OCI-LY7 (cell line): ENCODE data around the gene COL4A1. TPM values are rescaled to one million over a fixed set of nuclear protein-coding genes. Genes with fewer than 3 reads are reported as not detected.

Experiments
- BruUV-seq: library from RNA; stranded (reverse); fragments of 400-500 nt; replicated peaks from 2 replicates; lab custom pipeline; 2021; lab: Mats Ljungman, UMichigan
- CTCF ChIA-PET: fragments of 300-600 bp; sonication (Branson Sonifier 250); formaldehyde crosslinking; loops from one replicate; lab custom pipeline; 2022; ENCODE audit warnings: antibody characterized with exemption; ENCODE audit not compliant: unreplicated experiment; lab: Charles Lee
- POLR2A ChIA-PET: fragments of 300-600 bp; sonication (Branson Sonifier 250); formaldehyde crosslinking; loops from one replicate; lab custom pipeline; 2022; ENCODE audit warnings: antibody characterized with exemption; lab: Charles Lee
- DNase-seq: peaks from one replicate; pipeline ENCODE4 v3.0.0-alpha.2; 2015; ENCODE audit warnings: low spot score
- H2AFZ ChIP-seq: fragments of 200-600 bp; sonication (generic), shearing (Covaris generic); 2 replicates; pipeline ENCODE4 v1.6.1; 2014; ENCODE audit warnings: mild to moderate bottlenecking, antibody characterized with exemption, low read length, moderate library complexity
- H3K27ac ChIP-seq: fragments of 200-600 bp; sonication (generic); 2 replicates; pipeline ENCODE4 v1.5.1; 2014; ENCODE audit warnings: mixed run types, low read depth, mild to moderate bottlenecking, moderate library complexity, low read length, inconsistent platforms; ENCODE audit not compliant: poor library complexity, severe bottlenecking
- H3K36me3 ChIP-seq: fragments of 200-600 bp; sonication (generic); 2 replicates; pipeline ENCODE4 v1.6.1; 2014; ENCODE audit warnings: mild to moderate bottlenecking, antibody characterized with exemption, low read length, moderate library complexity, mixed read lengths; ENCODE audit not compliant: insufficient read depth
- H3K4me1 ChIP-seq: fragments of 200-600 bp; sonication (generic); 2 replicates; pipeline ENCODE4 v1.5.1; 2014; ENCODE audit warnings: mild to moderate bottlenecking, low read length; ENCODE audit not compliant: insufficient read depth, poor library complexity, severe bottlenecking
- H3K4me2 ChIP-seq: fragments of 200-600 bp; sonication (generic); 2 replicates; pipeline ENCODE4 v1.6.1; 2014; ENCODE audit warnings: mild to moderate bottlenecking, low read length
- H3K4me3 ChIP-seq: fragments of 200-600 bp; sonication (generic); 2 replicates; pipeline ENCODE4 v1.5.1; 2014; ENCODE audit warnings: mild to moderate bottlenecking, low read depth, low read length; ENCODE audit not compliant: poor library complexity, severe bottlenecking
- H3K79me2 ChIP-seq: fragments of 200-600 bp; sonication (generic); 2 replicates; pipeline ENCODE4 v1.6.1; 2016; ENCODE audit warnings: low read depth, mild to moderate bottlenecking, low read length, moderate library complexity, mixed read lengths; ENCODE audit not compliant: insufficient read depth
- H3K9me2 ChIP-seq: fragments of 200-600 bp; sonication (generic); 2 replicates; pipeline ENCODE4 v1.6.1; 2016; ENCODE audit warnings: mild to moderate bottlenecking, low read length, mixed read lengths; ENCODE audit not compliant: insufficient read depth
- H3K9me3 ChIP-seq: fragments of 200-600 bp; sonication (generic); 2 replicates; pipeline ENCODE4 v1.6.1; 2014; ENCODE audit warnings: mild to moderate bottlenecking, mixed run types, low read length, mixed read lengths
- H4K20me1 ChIP-seq: fragments of 200-600 bp; sonication (generic); 2 replicates; pipeline ENCODE4 v1.6.1; 2014; ENCODE audit warnings: mild to moderate bottlenecking, antibody characterized with exemption, low read length, moderate library complexity, mixed read lengths; ENCODE audit not compliant: insufficient read depth
- EZH2phosphoT487 ChIP-seq: fragments of 200-600 bp; sonication (generic); IDR thresholded peaks from 2 replicates; pipeline ENCODE4 v1.6.1; 2018; ENCODE audit warnings: low read depth, borderline replicate concordance, mild to moderate bottlenecking, mixed run types, antibody characterized with exemption, low read length, moderate library complexity, mixed read lengths
- intact Hi-C: fragments of 100-400 bp; cut with micrococcal nuclease; formaldehyde crosslinking; loops from one replicate; pipeline ENCODE4 v1.10.0; 2022; ENCODE audit not compliant: unreplicated experiment
- total RNA-seq, 2 experiments: library from RNA; depleted of rRNA in 1 of 2; stranded (reverse); fragments of >200 nt in 1 of 2; shearing (Covaris generic) in 1 of 2; gene quantifications; 2 replicates each; pipeline ENCODE4 v1.2.3, GENCODE V29; 2014 to 2022
- TF ChIP-seq, protein P1 (sequence below): fragments of 200-600 bp; sonication (generic); conservative IDR thresholded peaks from 2 replicates; pipeline ENCODE4 v1.5.1; 2014; ENCODE audit warnings: mild to moderate bottlenecking, antibody characterized with exemption, low read length, moderate library complexity, mixed read lengths

Gene COL4A1
- total RNA-seq, 2 experiments from 2014 or later = 0.06 TPM; not detected in 1

DNA sequence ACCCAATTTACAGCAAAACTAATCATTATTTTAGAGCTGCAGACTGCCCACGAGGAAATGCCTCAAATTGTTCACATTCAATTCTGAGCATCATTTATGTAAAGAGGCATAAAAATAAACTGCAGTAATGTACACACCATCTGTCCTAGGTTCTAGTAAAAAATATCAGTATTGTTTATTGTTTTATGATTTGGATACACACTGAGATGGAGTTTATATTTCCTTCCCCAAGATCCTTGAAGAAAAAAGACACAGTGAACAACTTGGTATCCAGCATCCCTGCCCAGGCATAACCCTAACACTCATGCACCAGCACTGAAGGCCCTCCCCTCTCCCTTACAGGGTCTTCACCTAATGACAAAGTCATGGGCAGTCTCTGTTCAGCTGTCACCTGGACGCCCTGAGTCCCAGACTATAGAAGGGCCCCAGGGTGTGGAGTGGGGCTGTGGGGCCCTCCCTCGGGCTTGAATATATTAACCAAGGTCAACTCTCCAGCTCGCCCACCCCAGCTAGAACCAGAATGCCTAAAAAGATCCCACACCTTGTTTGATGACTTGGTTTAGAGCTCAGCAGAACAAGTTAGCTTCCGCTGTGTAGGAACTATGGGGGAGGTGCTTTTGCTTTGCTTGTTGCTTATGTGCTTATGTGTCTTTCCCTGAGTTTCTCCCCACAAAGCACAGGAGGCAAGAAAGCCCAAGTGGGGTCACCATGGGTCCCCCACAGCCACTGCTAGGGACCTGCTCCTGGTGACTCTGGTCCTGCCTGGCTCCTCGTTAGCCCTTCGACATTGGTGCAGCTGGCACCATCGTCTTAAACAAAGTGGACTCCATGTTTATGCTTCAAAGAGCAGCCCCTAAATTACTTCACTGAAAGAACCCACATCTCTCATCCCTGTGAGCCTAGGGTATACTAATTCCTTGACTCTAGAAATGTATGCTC, 111.1 kb downstream of the COL4A1 start:
- CTCF ChIA-PET = no interaction called here
- no peak overlapping the region for H2AFZ ChIP-seq
- H3K9me2 ChIP-seq = no peaks in the 10 kb centered on the region
- intact Hi-C loops = no loop called here
- H3K4me3 ChIP-seq = no peak overlapping the region
- H3K4me2 ChIP-seq = no peak overlapping the region
- no peaks in the 10 kb centered on the region for H3K36me3 ChIP-seq
- H3K4me1 ChIP-seq = no peaks in the 10 kb centered on the region
- no peak overlapping the region for H3K27ac ChIP-seq
- no TSS peak for BruUV-seq
- H3K79me2 ChIP-seq = no peaks in the 10 kb centered on the region
- POLR2A ChIA-PET = interaction anchor here (0.6 kb wide), 1 partner anchor 356 kb away, joined by 3 read pairs; no protein-coding TSS in a partner anchor
- H3K9me3 ChIP-seq = no peaks in the 10 kb centered on the region
- no peak for DNase-seq
- H4K20me1 ChIP-seq = no peaks in the 10 kb centered on the region
- no peak for TF ChIP-seq EZH2phosphoT487
- TF ChIP-seq, protein P1, sequence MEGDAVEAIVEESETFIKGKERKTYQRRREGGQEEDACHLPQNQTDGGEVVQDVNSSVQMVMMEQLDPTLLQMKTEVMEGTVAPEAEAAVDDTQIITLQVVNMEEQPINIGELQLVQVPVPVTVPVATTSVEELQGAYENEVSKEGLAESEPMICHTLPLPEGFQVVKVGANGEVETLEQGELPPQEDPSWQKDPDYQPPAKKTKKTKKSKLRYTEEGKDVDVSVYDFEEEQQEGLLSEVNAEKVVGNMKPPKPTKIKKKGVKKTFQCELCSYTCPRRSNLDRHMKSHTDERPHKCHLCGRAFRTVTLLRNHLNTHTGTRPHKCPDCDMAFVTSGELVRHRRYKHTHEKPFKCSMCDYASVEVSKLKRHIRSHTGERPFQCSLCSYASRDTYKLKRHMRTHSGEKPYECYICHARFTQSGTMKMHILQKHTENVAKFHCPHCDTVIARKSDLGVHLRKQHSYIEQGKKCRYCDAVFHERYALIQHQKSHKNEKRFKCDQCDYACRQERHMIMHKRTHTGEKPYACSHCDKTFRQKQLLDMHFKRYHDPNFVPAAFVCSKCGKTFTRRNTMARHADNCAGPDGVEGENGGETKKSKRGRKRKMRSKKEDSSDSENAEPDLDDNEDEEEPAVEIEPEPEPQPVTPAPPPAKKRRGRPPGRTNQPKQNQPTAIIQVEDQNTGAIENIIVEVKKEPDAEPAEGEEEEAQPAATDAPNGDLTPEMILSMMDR = no peak

DNA sequence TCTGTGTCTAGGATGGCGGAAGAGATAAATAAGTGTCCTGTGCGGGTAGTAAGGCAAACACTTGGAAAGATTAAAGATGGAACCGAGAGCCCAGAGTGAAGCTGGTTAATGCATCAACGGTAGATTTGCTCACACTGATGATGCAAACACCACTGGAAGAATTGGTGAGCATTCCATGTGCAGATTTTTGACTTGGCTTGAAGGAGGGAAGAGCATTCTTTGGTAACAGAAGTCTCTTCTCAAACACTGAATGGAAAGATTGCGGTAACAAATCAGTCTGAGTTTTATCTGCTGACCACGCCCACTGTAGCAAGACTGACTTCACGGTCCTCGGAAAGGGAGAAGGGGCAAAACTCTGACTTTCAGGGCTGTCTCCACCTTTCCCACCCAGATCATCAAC, 112.5 kb downstream of the COL4A1 start:
- H3K4me3 ChIP-seq = no peak overlapping the region
- no peaks in the 10 kb centered on the region for H3K9me2 ChIP-seq
- ChIA-PET CTCF (no interaction called here), POLR2A (no interaction called here)
- intact Hi-C loops = no loop called here
- TF ChIP-seq EZH2phosphoT487 = no peak
- TF ChIP-seq, protein P1 = no peak
- H3K36me3 ChIP-seq = no peaks in the 10 kb centered on the region
- H3K4me2 ChIP-seq = no peak overlapping the region
- H3K27ac ChIP-seq = no peak overlapping the region
- no peak overlapping the region for H2AFZ ChIP-seq
- H3K9me3 ChIP-seq = no peaks in the 10 kb centered on the region
- H3K4me1 ChIP-seq = no peaks in the 10 kb centered on the region
- BruUV-seq = no TSS peak
- H4K20me1 ChIP-seq = no peaks in the 10 kb centered on the region
- no peaks in the 10 kb centered on the region for H3K79me2 ChIP-seq
- DNase-seq = no peak

DNA sequence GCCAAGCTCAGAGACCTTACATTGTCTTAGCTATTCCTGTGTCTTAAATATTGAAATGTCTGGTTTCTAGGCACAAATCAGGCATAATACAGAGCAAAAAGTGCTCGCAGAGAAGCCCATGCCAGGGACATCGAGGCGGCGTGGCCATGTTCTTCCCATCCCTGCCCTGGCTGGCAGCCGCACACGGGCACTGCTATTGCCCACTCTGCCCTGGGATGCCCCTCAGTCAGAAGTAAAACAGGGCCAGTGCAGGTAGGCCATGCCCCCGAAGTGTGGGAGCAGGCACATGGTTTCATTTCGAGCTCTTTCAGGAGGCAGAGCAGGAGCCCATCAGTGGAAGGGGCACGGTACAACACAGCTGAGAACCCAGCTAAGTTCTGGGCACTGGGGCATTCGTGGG, 113.5 kb downstream of the COL4A1 start:
- Histone ChIP-seq H3K4me3 (no peak overlapping the region), H3K9me2 (no peaks in the 10 kb centered on the region), H3K9me3 (no peaks in the 10 kb centered on the region), H4K20me1 (no peaks in the 10 kb centered on the region), H3K36me3 (no peaks in the 10 kb centered on the region), H3K4me1 (no peaks in the 10 kb centered on the region), H3K79me2 (no peaks in the 10 kb centered on the region), H3K27ac (no peak overlapping the region), H3K4me2 (no peak overlapping the region), H2AFZ (no peak overlapping the region)
- ChIA-PET POLR2A (no interaction called here), CTCF (no interaction called here)
- DNase-seq = no peak
- TF ChIP-seq, protein P1 = no peak
- TF ChIP-seq EZH2phosphoT487 = no peak
- intact Hi-C loops = no loop called here
- no TSS peak for BruUV-seq
